ENCODE results near the gene PLOD1. TPM values are rescaled to one million over a fixed set of nuclear protein-coding genes. Genes with fewer than 3 reads are reported as not detected.
A peak's percentile ranks its signal among the peaks of the same experiment; 100 is the strongest.

PLOD1 gene
- total and polyA plus RNA-seq, 2 of the 13 experiments (the other 11 are each of a cell fraction or from before 2014, with no cell fraction given) = 70.1 to 318 TPM

GRCh38 chr1:11979851-11980675, 45.5 kb downstream of the PLOD1 start, which contains the start of gene MFN2 (continued):
- TF ChIP-seq IKZF4 (CRISPR knock-in tag; IDR thresholded peaks at IDR 0.05; ENCODE audit: borderline replicate concordance, low read depth, not compliant biosample characterization) (peak; percentile 54), ZGPAT (CRISPR knock-in tag; IDR thresholded peaks at IDR 0.05) (peak; percentile 98), MEIS2 (CRISPR knock-in tag; IDR thresholded peaks at IDR 0.05) (no peak; the same call in none of the 2 replicates), ZNF143 (CRISPR knock-in tag; IDR thresholded peaks at IDR 0.05) (peak; percentile 93), ZNF142 (CRISPR knock-in tag; IDR thresholded peaks at IDR 0.05) (peak; percentile 7; the same call in 1 of the 2 replicates), POGK (CRISPR knock-in tag; conservative IDR thresholded peaks at IDR 0.05) (0 out of 2 replicates have a peak, but pooled peaks have one; percentile 43), ZBTB4 (CRISPR knock-in tag; IDR thresholded peaks at IDR 0.05; ENCODE audit: borderline replicate concordance) (no peak)
- TF ChIP-seq, protein P1, sequence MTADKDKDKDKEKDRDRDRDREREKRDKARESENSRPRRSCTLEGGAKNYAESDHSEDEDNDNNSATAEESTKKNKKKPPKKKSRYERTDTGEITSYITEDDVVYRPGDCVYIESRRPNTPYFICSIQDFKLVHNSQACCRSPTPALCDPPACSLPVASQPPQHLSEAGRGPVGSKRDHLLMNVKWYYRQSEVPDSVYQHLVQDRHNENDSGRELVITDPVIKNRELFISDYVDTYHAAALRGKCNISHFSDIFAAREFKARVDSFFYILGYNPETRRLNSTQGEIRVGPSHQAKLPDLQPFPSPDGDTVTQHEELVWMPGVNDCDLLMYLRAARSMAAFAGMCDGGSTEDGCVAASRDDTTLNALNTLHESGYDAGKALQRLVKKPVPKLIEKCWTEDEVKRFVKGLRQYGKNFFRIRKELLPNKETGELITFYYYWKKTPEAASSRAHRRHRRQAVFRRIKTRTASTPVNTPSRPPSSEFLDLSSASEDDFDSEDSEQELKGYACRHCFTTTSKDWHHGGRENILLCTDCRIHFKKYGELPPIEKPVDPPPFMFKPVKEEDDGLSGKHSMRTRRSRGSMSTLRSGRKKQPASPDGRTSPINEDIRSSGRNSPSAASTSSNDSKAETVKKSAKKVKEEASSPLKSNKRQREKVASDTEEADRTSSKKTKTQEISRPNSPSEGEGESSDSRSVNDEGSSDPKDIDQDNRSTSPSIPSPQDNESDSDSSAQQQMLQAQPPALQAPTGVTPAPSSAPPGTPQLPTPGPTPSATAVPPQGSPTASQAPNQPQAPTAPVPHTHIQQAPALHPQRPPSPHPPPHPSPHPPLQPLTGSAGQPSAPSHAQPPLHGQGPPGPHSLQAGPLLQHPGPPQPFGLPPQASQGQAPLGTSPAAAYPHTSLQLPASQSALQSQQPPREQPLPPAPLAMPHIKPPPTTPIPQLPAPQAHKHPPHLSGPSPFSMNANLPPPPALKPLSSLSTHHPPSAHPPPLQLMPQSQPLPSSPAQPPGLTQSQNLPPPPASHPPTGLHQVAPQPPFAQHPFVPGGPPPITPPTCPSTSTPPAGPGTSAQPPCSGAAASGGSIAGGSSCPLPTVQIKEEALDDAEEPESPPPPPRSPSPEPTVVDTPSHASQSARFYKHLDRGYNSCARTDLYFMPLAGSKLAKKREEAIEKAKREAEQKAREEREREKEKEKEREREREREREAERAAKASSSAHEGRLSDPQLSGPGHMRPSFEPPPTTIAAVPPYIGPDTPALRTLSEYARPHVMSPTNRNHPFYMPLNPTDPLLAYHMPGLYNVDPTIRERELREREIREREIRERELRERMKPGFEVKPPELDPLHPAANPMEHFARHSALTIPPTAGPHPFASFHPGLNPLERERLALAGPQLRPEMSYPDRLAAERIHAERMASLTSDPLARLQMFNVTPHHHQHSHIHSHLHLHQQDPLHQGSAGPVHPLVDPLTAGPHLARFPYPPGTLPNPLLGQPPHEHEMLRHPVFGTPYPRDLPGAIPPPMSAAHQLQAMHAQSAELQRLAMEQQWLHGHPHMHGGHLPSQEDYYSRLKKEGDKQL (CRISPR knock-in tag; IDR thresholded peaks at IDR 0.05; ENCODE audit: low read depth) = 0 out of 2 replicates have a peak, but pooled peaks have one; percentile 14
